OCI-LY3 (cell line): Measurements from ENCODE around the gene OR10H4.

ENCODE experiments used
- H2AFZ ChIP-seq: fragments of 200-600, 300-600 bp; shearing (Covaris generic); 2 replicates; pipeline ENCODE4 v1.6.0; 2014; ENCODE audit warnings: antibody characterized with exemption, low read depth, low read length
- H3K27ac ChIP-seq: fragments of 200-600, 300-600 bp; sonication (generic); 2 replicates; pipeline ENCODE4 v1.5.1; 2014; ENCODE audit warnings: mild to moderate bottlenecking, low read length, moderate library complexity, mixed read lengths
- H3K27me3 ChIP-seq: fragments of 200-600, 300-600 bp; sonication (generic); 2 replicates; pipeline ENCODE4 v1.6.1; 2014; ENCODE audit warnings: low read depth, low read length, mixed read lengths
- H3K36me3 ChIP-seq: fragments of 200-600, 300-600 bp; sonication (generic); replicated peaks from 2 replicates; pipeline ENCODE3; 2014; ENCODE audit warnings: low read depth, low read length, mixed read lengths
- H3K4me1 ChIP-seq: fragments of 300-600, 200-600 bp; sonication (generic); 2 replicates; pipeline ENCODE4 v1.6.1; 2014; ENCODE audit warnings: low read length, mixed read lengths
- H3K4me2 ChIP-seq: fragments of 200-600, 300-600 bp; sonication (generic); 2 replicates; pipeline ENCODE4 v1.6.1; 2014; ENCODE audit warnings: low read length, mixed read lengths
- H3K4me3 ChIP-seq: fragments of 300-600, 200-600 bp; sonication (generic); 2 replicates; pipeline ENCODE4 v1.5.1; 2014; ENCODE audit warnings: antibody characterized with exemption, mild to moderate bottlenecking, low read length, moderate library complexity
- H3K79me2 ChIP-seq: fragments of 300-600, 200-600 bp; shearing (Covaris generic); 2 replicates; pipeline ENCODE4 v1.6.1; 2014; ENCODE audit warnings: mild to moderate bottlenecking, low read length, mixed read lengths
- H3K9ac ChIP-seq: fragments of 300-600, 200-600 bp; shearing (Covaris generic); 2 replicates; pipeline ENCODE4 v1.6.0; 2014; ENCODE audit warnings: mild to moderate bottlenecking, low read length, moderate library complexity
- H3K9me3 ChIP-seq: fragments of 200-600, 300-600 bp; shearing (Covaris generic); 2 replicates; pipeline ENCODE4 v1.6.1; 2014; ENCODE audit warnings: low read length, mixed read lengths; ENCODE audit not compliant: insufficient read depth
- H4K20me1 ChIP-seq: fragments of 200-600, 300-600 bp; sonication (generic); 2 replicates; pipeline ENCODE4 v1.6.1; 2016; ENCODE audit warnings: low read length, mixed read lengths; ENCODE audit not compliant: insufficient read depth
- CTCF ChIP-seq: fragments of 200-600, 300-600 bp; sonication (generic); IDR thresholded peaks from 2 replicates; pipeline ENCODE4 v1.5.1; 2014; ENCODE audit warnings: antibody characterized with exemption, low read length, low read depth
- EZH2phosphoT487 ChIP-seq: fragments of 200-600 bp; shearing (Covaris generic); IDR thresholded peaks from 2 replicates; pipeline ENCODE4 v1.6.1; 2018; ENCODE audit warnings: antibody characterized with exemption, mixed run types, low read depth

The OR10H4 gene

GRCh38 chr19:15935167-15935702 lies 13.6 kb upstream of the OR10H4 start:
- Histone ChIP-seq H3K4me3 (no peak overlapping the region), H3K27me3 (no peaks in the 10 kb centered on the region; the same call in 1 of the 2 replicates), H3K9me3 (0 out of 2 replicates have a peak, but pooled peaks cover 5% of the 10 kb centered on the region), H3K27ac (no peak overlapping the region), H3K9ac (no peak overlapping the region), H3K79me2 (no peaks in the 10 kb centered on the region), H3K4me2 (no peak overlapping the region), H3K4me1 (no peaks in the 10 kb centered on the region), H2AFZ (no peak overlapping the region), H3K36me3 (no peaks in the 10 kb centered on the region), H4K20me1 (no peaks in the 10 kb centered on the region)
- no peak for TF ChIP-seq CTCF
- no peak for TF ChIP-seq EZH2phosphoT487

- no peak overlapping the region for H2AFZ ChIP-seq
- TF ChIP-seq CTCF (no peak), EZH2phosphoT487 (no peak)
- no peak overlapping the region for H3K4me3 ChIP-seq
- H3K9ac ChIP-seq: no peak overlapping the region
- no peaks in the 10 kb centered on the region for H3K36me3 ChIP-seq
- H3K27me3 ChIP-seq: no peaks in the 10 kb centered on the region; the same call in 1 of the 2 replicates
- H3K4me2 ChIP-seq: no peak overlapping the region
- no peaks in the 10 kb centered on the region for H3K79me2 ChIP-seq
- H3K9me3 ChIP-seq: no peaks in the 10 kb centered on the region
- H4K20me1 ChIP-seq: no peaks in the 10 kb centered on the region
- no peak overlapping the region for H3K27ac ChIP-seq
- H3K4me1 ChIP-seq: no peaks in the 10 kb centered on the region
These were observed 12.6 kb upstream of the OR10H4 start for GRCh38 chr19:15936173-15936572.

DNA sequence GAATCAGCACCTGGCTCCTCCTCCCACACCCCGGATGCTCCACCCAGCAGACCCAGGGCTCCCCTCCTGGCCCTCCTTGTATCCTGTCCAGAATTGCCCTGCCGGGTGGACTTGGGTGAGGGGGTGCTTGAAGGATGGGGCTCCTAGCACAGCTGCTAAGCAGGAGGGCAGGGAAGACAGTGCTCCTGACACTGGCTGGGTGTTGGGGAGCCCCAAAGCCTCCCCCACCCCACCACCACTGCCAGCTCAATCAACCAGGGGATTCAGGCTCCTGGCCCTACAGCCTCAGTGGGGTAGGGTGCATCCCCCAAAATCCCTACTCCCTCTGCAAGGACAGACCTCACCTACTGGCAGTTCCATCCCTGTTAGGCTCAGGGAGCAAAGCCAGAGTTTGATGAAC lies 11.9 kb upstream of the OR10H4 start:
- Histone ChIP-seq H3K27me3 (no peaks in the 10 kb centered on the region; the same call in 1 of the 2 replicates), H3K9ac (no peak overlapping the region), H4K20me1 (no peaks in the 10 kb centered on the region), H3K4me2 (no peak overlapping the region), H2AFZ (no peak overlapping the region), H3K4me1 (no peaks in the 10 kb centered on the region), H3K4me3 (no peak overlapping the region), H3K36me3 (no peaks in the 10 kb centered on the region), H3K27ac (no peak overlapping the region), H3K9me3 (no peaks in the 10 kb centered on the region), H3K79me2 (no peaks in the 10 kb centered on the region)
- no peak for TF ChIP-seq CTCF
- no peak for TF ChIP-seq EZH2phosphoT487

DNA sequence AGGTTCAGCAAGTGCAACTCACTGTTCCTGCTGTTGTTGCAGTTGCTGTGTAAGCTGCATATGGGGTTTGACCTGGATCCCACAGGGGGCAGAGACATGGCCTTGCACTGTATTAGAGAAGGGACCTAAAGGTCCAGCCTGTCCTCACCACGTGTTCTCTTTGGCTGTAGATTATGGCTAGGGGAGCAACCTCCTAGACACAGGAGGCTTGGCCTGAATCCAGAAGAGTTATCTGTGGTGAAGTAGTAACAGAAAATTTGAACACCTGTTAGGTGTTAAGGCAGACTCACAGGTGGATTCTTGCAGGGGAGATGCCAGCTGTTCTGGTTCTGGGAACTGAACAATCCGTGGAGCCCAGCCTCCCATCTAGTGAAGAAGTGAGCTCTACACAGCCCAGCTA lies 11.0 kb upstream of the OR10H4 start:
- H3K9ac ChIP-seq: no peak overlapping the region
- no peak overlapping the region for H3K4me3 ChIP-seq
- H3K36me3 ChIP-seq: no peaks in the 10 kb centered on the region
- no peaks in the 10 kb centered on the region for H3K4me1 ChIP-seq
- no peak overlapping the region for H3K4me2 ChIP-seq
- no peaks in the 10 kb centered on the region for H3K9me3 ChIP-seq
- no peaks in the 10 kb centered on the region for H4K20me1 ChIP-seq
- no peak overlapping the region for H3K27ac ChIP-seq
- H3K79me2 ChIP-seq: no peaks in the 10 kb centered on the region
- H2AFZ ChIP-seq: no peak overlapping the region
- peaks cover under 1% of the 10 kb centered on the region; the same call in 1 of the 2 replicates for H3K27me3 ChIP-seq
- TF ChIP-seq CTCF: no peak
- no peak for TF ChIP-seq EZH2phosphoT487
